GM12878 (cell line): ENCODE results near the gene FBXO38. TPM values are rescaled to one million over a fixed set of nuclear protein-coding genes. Genes with fewer than 3 reads are reported as not detected.

Experiments
- ATAC-seq: fragments of 200-7000 bp; cut with Tn5 transposase; 3 replicates; pipeline ENCODE4 v1.9.1; 2020; ENCODE audit warnings: mild to moderate bottlenecking, moderate library complexity
- BruUV-seq: library from RNA; stranded (reverse); fragments of 400-500 nt; replicated peaks from 2 replicates; lab custom pipeline; 2021; lab: Mats Ljungman, UMichigan
- CTCF ChIA-PET: fragments of 300-600 bp; sonication (Branson Sonifier 250); formaldehyde crosslinking; extraction: SDS; loops from one replicate; lab custom pipeline; 2021; ENCODE audit warnings: inconsistent platforms; lab: Yijun Ruan, JAX
- POLR2A ChIA-PET: fragments of 350-600 bp; formaldehyde crosslinking; extraction: SDS; loops from one replicate; lab custom pipeline; 2021; ENCODE audit warnings: inconsistent platforms; lab: Charles Lee
- RAD21 ChIA-PET: fragments of 300-600 bp; sonication (Branson Sonifier 250); formaldehyde crosslinking; loops from one replicate; lab custom pipeline; 2023; ENCODE audit warnings: antibody characterized with exemption; ENCODE audit not compliant: unreplicated experiment; lab: Charles Lee
- SMC1A ChIA-PET: fragments of 300-600 bp; sonication (Branson Sonifier 250); formaldehyde crosslinking; loops from one replicate; lab custom pipeline; 2023; ENCODE audit not compliant: unreplicated experiment, uncharacterized antibody; lab: Charles Lee
- DNase-seq: peaks from one replicate; pipeline ENCODE4 v3.0.0-alpha.2; 2011; ENCODE audit warnings: low read depth, low spot score
- FAIRE-seq: peaks from 3 replicates; lab custom pipeline; 2011; peaks lifted over from hg19 to GRCh38; lab: Jason Lieb, UNC
- H2AFZ ChIP-seq: 2 replicates; pipeline ENCODE4 v1.6.0; 2011; ENCODE audit warnings: low read depth, low read length, control low read depth; ENCODE audit not compliant: control insufficient read depth
- H3K27ac ChIP-seq: 2 replicates; pipeline ENCODE4 v1.5.1; 2011; ENCODE audit warnings: control low read depth; ENCODE audit not compliant: control insufficient read depth, insufficient read depth
- H3K27me3 ChIP-seq, 2 experiments: replicated peaks in 1 of 2; 2 replicates each; pipeline versions ENCODE4 v1.6.0 to v1.6.1; 2011; ENCODE audit warnings: low read length in 1 of 2; ENCODE audit not compliant: control insufficient read depth in 2 of 2, insufficient read depth in 2 of 2
- H3K36me3 ChIP-seq, 2 experiments: 2 replicates each; pipeline ENCODE4 v1.5.1; 2011; ENCODE audit warnings: low read length in 1 of 2; ENCODE audit not compliant: control insufficient read depth in 2 of 2, insufficient read depth in 2 of 2
- H3K4me1 ChIP-seq: 2 replicates; pipeline ENCODE4 v1.6.1; 2011; ENCODE audit warnings: mild to moderate bottlenecking, low read length, moderate library complexity, mixed read lengths; ENCODE audit not compliant: control insufficient read depth, insufficient read depth
- H3K4me2 ChIP-seq: 2 replicates; pipeline ENCODE4 v1.6.0; 2011; ENCODE audit warnings: control low read depth; ENCODE audit not compliant: control insufficient read depth, insufficient read depth
- H3K4me3 ChIP-seq: fragments of 200-600 bp; sonication (generic); 2 replicates; pipeline ENCODE4 v1.5.1; 2016
- H3K79me2 ChIP-seq: 2 replicates; pipeline ENCODE4 v1.6.0; 2011; ENCODE audit warnings: low read length; ENCODE audit not compliant: control insufficient read depth, insufficient read depth
- H3K9ac ChIP-seq: 2 replicates; pipeline ENCODE4 v1.8.0; 2011; ENCODE audit warnings: low read length, control low read depth, mixed read lengths; ENCODE audit not compliant: control insufficient read depth, insufficient read depth
- H3K9me3 ChIP-seq: replicated peaks from 3 replicates; pipeline ENCODE4 v1.5.1; 2011; ENCODE audit warnings: mild to moderate bottlenecking, low read length; ENCODE audit not compliant: control insufficient read depth, insufficient read depth
- H4K20me1 ChIP-seq: 2 replicates; pipeline ENCODE4 v1.6.0; 2011; ENCODE audit not compliant: control insufficient read depth, insufficient read depth
- ATF2 ChIP-seq: IDR thresholded peaks from 2 replicates; pipeline ENCODE4 v1.6.1; 2012; ENCODE audit warnings: low read length, inconsistent platforms
- BHLHE40 ChIP-seq, 2 experiments: fragments of 450-650 bp in 1 of 2; IDR thresholded peaks; 2 replicates each; pipeline ENCODE4 v1.6.1; 2011 to 2017; ENCODE audit warnings: low read depth in 2 of 2, borderline replicate concordance in 1 of 2, improper control_type of control experiment in 1 of 2, low read length in 1 of 2, mild to moderate bottlenecking in 1 of 2
- EP300 ChIP-seq, 2 experiments: fragments of 150-350 bp in 1 of 2; IDR thresholded peaks; 2 replicates each; pipeline ENCODE4 v1.6.1; 2011 to 2012; ENCODE audit warnings: low read depth in 2 of 2, low read length in 2 of 2, borderline replicate concordance in 1 of 2, improper control_type of control experiment in 1 of 2, inconsistent platforms in 1 of 2; ENCODE audit not compliant: control insufficient read depth in 1 of 2
- IKZF2 ChIP-seq, 2 experiments: fragments of 450-650 bp; IDR thresholded peaks; 2 replicates each; pipeline ENCODE4 v1.6.1; 2017; ENCODE audit warnings: mild to moderate bottlenecking in 2 of 2, moderate library complexity in 2 of 2
- IRF4 ChIP-seq: IDR thresholded peaks from 2 replicates; pipeline ENCODE4 v1.6.1; 2011; ENCODE audit warnings: low read depth, low read length
- POU2F2 ChIP-seq: IDR thresholded peaks from 3 replicates; pipeline ENCODE4 v1.6.1; 2011; ENCODE audit warnings: low read depth, mild to moderate bottlenecking, low read length, borderline replicate concordance
- RB1 ChIP-seq: fragments of 450-650 bp; formaldehyde crosslinking; IDR thresholded peaks from 2 replicates; pipeline ENCODE4 v1.6.1; 2017; ENCODE audit warnings: mild to moderate bottlenecking, borderline replicate concordance
- RELB ChIP-seq: fragments of 450-650 bp; IDR thresholded peaks from 2 replicates; pipeline ENCODE4 v1.6.1; 2017; ENCODE audit warnings: low read depth, mild to moderate bottlenecking, moderate library complexity
- SREBF2 ChIP-seq: IDR thresholded peaks from 2 replicates; pipeline ENCODE4 v1.6.1; 2012; ENCODE audit warnings: mild to moderate bottlenecking, low read length
- YBX1 ChIP-seq: fragments of 450-650 bp; IDR thresholded peaks from 2 replicates; pipeline ENCODE4 v1.6.1; 2016; ENCODE audit warnings: antibody characterized with exemption
- WGBS: methylation state at CpG from one replicate; pipeline ENCODE4 v1.1.6; 2016; ENCODE audit warnings: low lambda C conversion rate; ENCODE audit not compliant: insufficient replicate concordance, insufficient coverage; ENCODE audit errors: missing lambda C conversion rate; 5-methylcytosine and 5-hydroxymethylcytosine counted together
- in situ Hi-C: fragments of 300-500 bp; cut with MboI; formaldehyde crosslinking; loops from 9 replicates; pipeline ENCODE4 v1.14.3; 2018; ENCODE audit warnings: mixed read lengths
- intact Hi-C: fragments of 100-400 bp; cut with micrococcal nuclease; formaldehyde crosslinking; loops from one replicate; pipeline ENCODE4 v1.14.2; 2022; ENCODE audit not compliant: unreplicated experiment
- polyA plus RNA-seq, 11 experiments: library from polyadenylated mRNA; depleted of rRNA in 4 of 11; unstranded in 6 of 11; stranded (reverse) in 5 of 11; fragments of >200 nt; fragmentation: Nextera tagmentation in 4 of 11; fragmentation: Illumina TruSeq in 1 of 11; extraction: Ambion mirVana in 4 of 11; extraction: Trizol in 1 of 11; gene quantifications; 1 replicate in 1 of 11; 2 replicates in 10 of 11; pipeline versions ENCODE4 v1.2.1 to v1.2.3, GENCODE V29; 2011 to 2016; ENCODE audit warnings: inconsistent platforms in 2 of 11, missing spikeins in 2 of 11, low read depth in 1 of 11
- total RNA-seq, 4 experiments: library from RNA; depleted of rRNA in 3 of 4; stranded (reverse); fragments of >200 nt in 3 of 4; fragmentation: Illumina TruSeq in 1 of 4; extraction: Trizol in 1 of 4; gene quantifications; 2 replicates each; pipeline versions ENCODE4 v1.2.1 to v1.2.3, GENCODE V29; 2013 to 2021
- TF ChIP-seq, protein P1 (sequence below): fragments of 450-650 bp; IDR thresholded peaks from 2 replicates; pipeline ENCODE4 v1.6.1; 2016; ENCODE audit warnings: mild to moderate bottlenecking, moderate library complexity, borderline replicate concordance
- TF ChIP-seq, protein P2 (sequence below): fragments of 450-650 bp; formaldehyde crosslinking; IDR thresholded peaks from 2 replicates; pipeline ENCODE4 v1.4.0; 2022; ENCODE audit warnings: mild to moderate bottlenecking, moderate library complexity

The FBXO38 gene
- total and polyA plus RNA-seq, 10 of the 15 experiments (the other 5 are each of a cell fraction or from before 2014, with no cell fraction given), result 9.1 to 44.6 (median 28.3) TPM

DNA sequence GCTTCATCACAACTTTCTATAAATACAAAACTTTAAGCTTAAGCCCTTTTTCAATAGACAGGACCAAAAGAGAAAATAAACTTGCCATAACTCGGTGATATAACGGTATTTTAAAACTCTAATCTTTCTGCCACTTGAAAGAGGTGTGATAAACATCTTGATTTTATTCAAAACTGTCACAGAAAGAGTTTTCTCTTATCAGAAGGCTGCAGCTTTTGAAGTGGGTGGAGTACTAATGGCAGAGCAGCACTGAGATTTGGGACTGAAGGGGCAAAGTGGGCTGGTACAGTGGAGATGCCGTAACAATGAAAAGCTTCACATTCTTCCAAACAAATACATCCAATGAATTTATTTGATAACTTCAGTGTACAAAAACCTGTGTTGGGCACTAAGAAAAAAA, 92.5 kb downstream of the FBXO38 start (continued):
- TF ChIP-seq, protein P1, sequence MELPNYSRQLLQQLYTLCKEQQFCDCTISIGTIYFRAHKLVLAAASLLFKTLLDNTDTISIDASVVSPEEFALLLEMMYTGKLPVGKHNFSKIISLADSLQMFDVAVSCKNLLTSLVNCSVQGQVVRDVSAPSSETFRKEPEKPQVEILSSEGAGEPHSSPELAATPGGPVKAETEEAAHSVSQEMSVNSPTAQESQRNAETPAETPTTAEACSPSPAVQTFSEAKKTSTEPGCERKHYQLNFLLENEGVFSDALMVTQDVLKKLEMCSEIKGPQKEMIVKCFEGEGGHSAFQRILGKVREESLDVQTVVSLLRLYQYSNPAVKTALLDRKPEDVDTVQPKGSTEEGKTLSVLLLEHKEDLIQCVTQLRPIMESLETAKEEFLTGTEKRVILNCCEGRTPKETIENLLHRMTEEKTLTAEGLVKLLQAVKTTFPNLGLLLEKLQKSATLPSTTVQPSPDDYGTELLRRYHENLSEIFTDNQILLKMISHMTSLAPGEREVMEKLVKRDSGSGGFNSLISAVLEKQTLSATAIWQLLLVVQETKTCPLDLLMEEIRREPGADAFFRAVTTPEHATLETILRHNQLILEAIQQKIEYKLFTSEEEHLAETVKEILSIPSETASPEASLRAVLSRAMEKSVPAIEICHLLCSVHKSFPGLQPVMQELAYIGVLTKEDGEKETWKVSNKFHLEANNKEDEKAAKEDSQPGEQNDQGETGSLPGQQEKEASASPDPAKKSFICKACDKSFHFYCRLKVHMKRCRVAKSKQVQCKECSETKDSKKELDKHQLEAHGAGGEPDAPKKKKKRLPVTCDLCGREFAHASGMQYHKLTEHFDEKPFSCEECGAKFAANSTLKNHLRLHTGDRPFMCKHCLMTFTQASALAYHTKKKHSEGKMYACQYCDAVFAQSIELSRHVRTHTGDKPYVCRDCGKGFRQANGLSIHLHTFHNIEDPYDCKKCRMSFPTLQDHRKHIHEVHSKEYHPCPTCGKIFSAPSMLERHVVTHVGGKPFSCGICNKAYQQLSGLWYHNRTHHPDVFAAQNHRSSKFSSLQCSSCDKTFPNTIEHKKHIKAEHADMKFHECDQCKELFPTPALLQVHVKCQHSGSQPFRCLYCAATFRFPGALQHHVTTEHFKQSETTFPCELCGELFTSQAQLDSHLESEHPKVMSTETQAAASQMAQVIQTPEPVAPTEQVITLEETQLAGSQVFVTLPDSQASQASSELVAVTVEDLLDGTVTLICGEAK, result no peak
- TF ChIP-seq RELB (no peak), BHLHE40 (IDR thresholded peaks at IDR 0.05; ENCODE audit: borderline replicate concordance in 1 of 2, low read depth in 2 of 2, low read length in 1 of 2) (no peak), YBX1 (no peak)

- no peak overlapping the region for H2AFZ ChIP-seq
- in situ Hi-C loops (loop anchor here (25.0 kb wide), 1 partner anchor 290 kb away; no protein-coding TSS in a partner anchor), intact Hi-C loops (no loop called here)
- ATAC-seq, result no peak
- WGBS, result 10% methylated on average over 3 of the region's 3 CpGs
- no peak overlapping the region for H3K9ac ChIP-seq
- no peak overlapping the region for H3K4me3 ChIP-seq
- no peak overlapping the region for H3K27ac ChIP-seq
- no peaks in the 10 kb centered on the region; a peak in 1 of 4 replicates for H3K27me3 ChIP-seq
- no peaks in the 10 kb centered on the region for H4K20me1 ChIP-seq
- no TSS peak for BruUV-seq
- ChIA-PET RAD21 (no interaction called here), POLR2A (no interaction called here), CTCF (no interaction called here), SMC1A (no interaction called here)
- no peak overlapping the region for H3K4me2 ChIP-seq
- H3K9me3 ChIP-seq, result no peaks in the 10 kb centered on the region
- no peak for FAIRE-seq
- DNase-seq, result no peak
- no peaks in the 10 kb centered on the region for H3K4me1 ChIP-seq
- no peaks in the 10 kb centered on the region for H3K79me2 ChIP-seq
- H3K36me3 ChIP-seq, result no peaks in the 10 kb centered on the region
- TF ChIP-seq SREBF2, result no peak
- TF ChIP-seq, protein P2, sequence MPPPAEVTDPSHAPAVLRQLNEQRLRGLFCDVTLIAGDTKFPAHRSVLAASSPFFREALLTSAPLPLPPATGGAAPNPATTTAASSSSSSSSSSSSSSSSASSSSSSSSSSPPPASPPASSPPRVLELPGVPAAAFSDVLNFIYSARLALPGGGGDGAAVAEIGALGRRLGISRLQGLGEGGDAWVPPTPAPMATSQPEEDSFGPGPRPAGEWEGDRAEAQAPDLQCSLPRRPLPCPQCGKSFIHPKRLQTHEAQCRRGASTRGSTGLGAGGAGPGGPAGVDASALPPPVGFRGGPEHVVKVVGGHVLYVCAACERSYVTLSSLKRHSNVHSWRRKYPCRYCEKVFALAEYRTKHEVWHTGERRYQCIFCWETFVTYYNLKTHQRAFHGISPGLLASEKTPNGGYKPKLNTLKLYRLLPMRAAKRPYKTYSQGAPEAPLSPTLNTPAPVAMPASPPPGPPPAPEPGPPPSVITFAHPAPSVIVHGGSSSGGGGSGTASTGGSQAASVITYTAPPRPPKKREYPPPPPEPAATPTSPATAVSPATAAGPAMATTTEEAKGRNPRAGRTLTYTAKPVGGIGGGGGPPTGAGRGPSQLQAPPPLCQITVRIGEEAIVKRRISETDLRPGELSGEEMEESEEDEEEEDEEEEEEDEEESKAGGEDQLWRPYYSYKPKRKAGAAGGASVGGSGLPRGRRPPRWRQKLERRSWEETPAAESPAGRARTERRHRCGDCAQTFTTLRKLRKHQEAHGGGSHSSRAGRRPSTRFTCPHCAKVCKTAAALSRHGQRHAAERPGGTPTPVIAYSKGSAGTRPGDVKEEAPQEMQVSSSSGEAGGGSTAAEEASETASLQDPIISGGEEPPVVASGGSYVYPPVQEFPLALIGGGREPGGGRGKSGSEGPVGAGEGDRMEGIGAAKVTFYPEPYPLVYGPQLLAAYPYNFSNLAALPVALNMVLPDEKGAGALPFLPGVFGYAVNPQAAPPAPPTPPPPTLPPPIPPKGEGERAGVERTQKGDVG (CRISPR knock-in tag), result no peak
- no peak for TF ChIP-seq ATF2
- TF ChIP-seq EP300 (IDR thresholded peaks at IDR 0.05; ENCODE audit: borderline replicate concordance in 1 of 2, control insufficient read depth in 1 of 2, low read depth in 2 of 2, low read length in 2 of 2), result no peak
- no peak for TF ChIP-seq IKZF2 (IDR thresholded peaks at IDR 0.05)
- no peak for TF ChIP-seq IRF4
- TF ChIP-seq RB1, result no peak
- TF ChIP-seq POU2F2, result no peak
Observed at GRCh38 chr5:148477429-148477828, 93.7 kb downstream of the FBXO38 start.
